B cell (primary cell): ENCODE measurements around the gene SENP1. TPM values are rescaled to one million over a fixed set of nuclear protein-coding genes. Genes with fewer than 3 reads are reported as not detected.
A peak's percentile ranks its signal among the peaks of the same experiment; 100 is the strongest.

Experiments used
- ATAC-seq: fragments of 200-7000 bp; cut with Tn5 transposase; one replicate; pipeline ENCODE4 v1.10.0; 2021; ENCODE audit warnings: low read depth, mild to moderate bottlenecking, moderate number of reproducible peaks, moderate library complexity
- CTCF ChIA-PET: fragments of 350-600 bp; sonication (Branson Sonifier 250); formaldehyde crosslinking; loops from one replicate; lab custom pipeline; 2021; ENCODE audit warnings: antibody characterized with exemption, inconsistent platforms; lab: Charles Lee
- POLR2A ChIA-PET: fragments of 350-600 bp; sonication (Branson Sonifier 250); formaldehyde crosslinking; loops from one replicate; lab custom pipeline; 2021; ENCODE audit warnings: antibody characterized with exemption; lab: Charles Lee
- DNase-seq: peaks from one replicate; pipeline ENCODE4 v3.0.0; 2013
- H2AFZ ChIP-seq: 2 replicates; pipeline ENCODE4 v1.6.1; 2012; ENCODE audit warnings: mild to moderate bottlenecking, low read depth, low read length; ENCODE audit not compliant: insufficient read depth, poor library complexity, severe bottlenecking
- H3K27ac ChIP-seq, 2 donors: 1 replicate in 1 of 2; 2 replicates in 1 of 2; pipeline ENCODE4 v1.5.1; 2012 to 2013; ENCODE audit warnings: low read length in 2 of 2, mild to moderate bottlenecking in 2 of 2, moderate library complexity in 1 of 2
- H3K27me3 ChIP-seq, 4 experiments: fragments of 200-600 bp in 1 of 4; sonication (generic) in 1 of 4; replicated peaks in 1 of 4; 1 replicate in 2 of 4; 2 replicates in 2 of 4; pipeline versions ENCODE4 v1.6.1 to v1.7.0; 2013 to 2016; ENCODE audit warnings: low read length in 3 of 4, mild to moderate bottlenecking in 2 of 4, mixed read lengths in 1 of 4, moderate library complexity in 1 of 4; ENCODE audit not compliant: insufficient read depth in 4 of 4, control insufficient read depth in 3 of 4; ENCODE audit errors: control extremely low read depth in 1 of 4
- H3K36me3 ChIP-seq, 2 experiments: replicated peaks in 1 of 2; 1 replicate in 1 of 2; 2 replicates in 1 of 2; pipeline versions ENCODE4 v1.6.1 to v1.7.1; 2013; ENCODE audit warnings: low read length in 1 of 2; ENCODE audit not compliant: insufficient read depth in 2 of 2, control insufficient read depth in 1 of 2; ENCODE audit errors: control extremely low read depth in 1 of 2, extremely low read depth in 1 of 2
- H3K4me1 ChIP-seq, 2 donors: fragments of 200-600 bp in 1 of 2; sonication (generic) in 1 of 2; 1 replicate in 1 of 2; 2 replicates in 1 of 2; pipeline versions ENCODE4 v1.5.1 to v1.6.1; 2013 to 2017; ENCODE audit warnings: low read length in 2 of 2; ENCODE audit not compliant: control insufficient read depth in 2 of 2, insufficient read depth in 2 of 2
- H3K4me2 ChIP-seq: replicated peaks from 2 replicates; pipeline ENCODE3; 2012; ENCODE audit warnings: mild to moderate bottlenecking, low read depth, low read length; ENCODE audit not compliant: poor library complexity, severe bottlenecking
- H3K4me3 ChIP-seq, 5 experiments: fragments of 200-600 bp in 1 of 5; sonication (generic) in 1 of 5; 1 replicate in 3 of 5; 2 replicates in 2 of 5; pipeline versions ENCODE4 v1.5.1 to v1.7.0; 2011 to 2016; ENCODE audit warnings: low read length in 4 of 5, mild to moderate bottlenecking in 4 of 5, low read depth in 2 of 5, control low read depth in 1 of 5, moderate library complexity in 1 of 5; ENCODE audit not compliant: insufficient read depth in 1 of 5; ENCODE audit errors: control extremely low read depth in 1 of 5, extremely low read depth in 1 of 5
- H3K79me2 ChIP-seq: fragments of 200-600 bp; sonication (generic); one replicate; pipeline ENCODE4 v1.6.0; 2016; ENCODE audit warnings: low read length; ENCODE audit not compliant: control insufficient read depth, insufficient read depth
- H3K9ac ChIP-seq: fragments of 200-600 bp; sonication (generic); 2 replicates; pipeline ENCODE4 v1.6.1; 2017; ENCODE audit warnings: mild to moderate bottlenecking, low read length, moderate library complexity
- H3K9me3 ChIP-seq, 3 donors: one replicate each; pipeline versions ENCODE4 v1.6.1 to v1.7.1; 2013; ENCODE audit warnings: low read length in 2 of 3; ENCODE audit not compliant: control insufficient read depth in 2 of 3, insufficient read depth in 1 of 3; ENCODE audit errors: control extremely low read depth in 1 of 3
- H4K20me1 ChIP-seq: 2 replicates; pipeline ENCODE4 v1.6.0; 2012; ENCODE audit warnings: mild to moderate bottlenecking, low read length; ENCODE audit not compliant: insufficient read depth, control insufficient read depth, poor library complexity, severe bottlenecking
- H3K27ac Mint-ChIP-seq: one replicate; pipeline ENCODE4 v1.8.0; 2021; ENCODE audit warnings: mixed read lengths
- H3K27me3 Mint-ChIP-seq: one replicate; pipeline ENCODE4 v1.8.0; 2021; ENCODE audit warnings: mixed read lengths
- H3K4me1 Mint-ChIP-seq: one replicate; pipeline ENCODE4 v1.8.0; 2021; ENCODE audit warnings: mixed read lengths
- H3K4me3 Mint-ChIP-seq: one replicate; pipeline ENCODE4 v1.8.0; 2021; ENCODE audit warnings: mixed read lengths
- H3K9me3 Mint-ChIP-seq: one replicate; pipeline ENCODE4 v1.8.0; 2022; ENCODE audit warnings: mixed read lengths; ENCODE audit not compliant: insufficient read depth
- CTCF ChIP-seq: fragments of 200-600 bp; IDR thresholded peaks from one replicate; pipeline ENCODE4 v1.8.0; 2022; ENCODE audit warnings: antibody characterized with exemption, mild to moderate bottlenecking
- EZH2 ChIP-seq: IDR thresholded peaks from 2 replicates; pipeline ENCODE4 v1.6.1; 2012; ENCODE audit warnings: borderline replicate concordance, low read depth, mild to moderate bottlenecking, moderate library complexity, low read length; ENCODE audit not compliant: insufficient read depth, poor library complexity, severe bottlenecking
- WGBS: methylation state at CpG from one replicate; pipeline ENCODE4 v1.1.5; 2013; ENCODE audit warnings: missing lambda C conversion rate; ENCODE audit not compliant: insufficient coverage; 5-methylcytosine and 5-hydroxymethylcytosine counted together
- intact Hi-C: fragments of 100-400 bp; cut with micrococcal nuclease; formaldehyde crosslinking; loops from one replicate; pipeline ENCODE4 v1.10.0; 2022
- polyA plus RNA-seq: library from polyadenylated mRNA; depleted of rRNA; stranded (reverse); fragments of >200 nt; gene quantifications from 2 replicates; pipeline ENCODE4 v1.2.3, GENCODE V29; 2012
- total RNA-seq, 2 donors: library from RNA; stranded (reverse); fragments of 120-200 nt in 1 of 2; gene quantifications; 1 replicate in 1 of 2; 2 replicates in 1 of 2; pipeline versions ENCODE4 v1.2.3 to v1.2.4, GENCODE V29; 2013 to 2022

SENP1 gene
- total and polyA plus RNA-seq, 2 donors (not counting 1 experiment from before 2014, with no cell fraction given): 7.3 to 44.8 TPM

GRCh38 chr12:48121522-48121921 lies 15.6 kb upstream of the SENP1 start:
- intact Hi-C loops: no loop called here
- WGBS: 100% methylated on average over 1 of the region's 1 CpG
- Histone ChIP-seq H3K79me2 (peaks cover 8% of the 10 kb centered on the region), H3K27ac (no peak overlapping the region), H4K20me1 (no peaks in the 10 kb centered on the region), H3K4me1 (peaks cover 7 to 12% of the 10 kb centered on the region in 2 donors), H3K4me2 (no peak overlapping the region), H3K4me3 (no peak overlapping the region), H2AFZ (no peak overlapping the region), H3K36me3 (peaks cover 0 to 8% of the 10 kb centered on the region in 2 experiments), H3K9me3 (no peaks in the 10 kb centered on the region), H3K27me3 (no peaks in the 10 kb centered on the region), H3K9ac (no peak overlapping the region)
- Mint-ChIP-seq H3K4me1 (peaks cover 19% of the 10 kb centered on the region), H3K4me3 (no peak overlapping the region), H3K27me3 (no peaks in the 10 kb centered on the region), H3K27ac (no peak overlapping the region), H3K9me3 (no peaks in the 10 kb centered on the region)
- TF ChIP-seq CTCF (no peak), EZH2 (no peak)
- CTCF ChIA-PET: interaction anchor here (1.0 to 2.9 kb wide), 2 partner anchors 15 to 131 kb away, joined by 3 to 18 read pairs; partner anchors contain the start of gene SENP1
- no peak for DNase-seq
- POLR2A ChIA-PET: no interaction called here
- ATAC-seq: no peak

GRCh38 chr12:48119834-48120195 lies 13.9 kb upstream of the SENP1 start:
- POLR2A ChIA-PET: interaction anchor here (0.6 to 1.4 kb wide), 3 partner anchors 11 to 63 kb away, joined by 3 to 7 read pairs (median 3); partner anchors contain the start of gene ASB8
- Mint-ChIP-seq H3K4me1 (peaks cover 19% of the 10 kb centered on the region), H3K27me3 (no peaks in the 10 kb centered on the region), H3K4me3 (peak overlapping the region; percentile 96), H3K27ac (peak overlapping the region; percentile 16), H3K9me3 (no peaks in the 10 kb centered on the region)
- Histone ChIP-seq H3K9ac (peak overlapping the region; percentile 77), H4K20me1 (no peaks in the 10 kb centered on the region), H3K79me2 (peaks cover 8% of the 10 kb centered on the region), H3K4me2 (peak overlapping the region; percentile 79), H3K4me1 (peaks cover 7 to 12% of the 10 kb centered on the region in 2 donors), H3K9me3 (no peaks in the 10 kb centered on the region), H2AFZ (peak overlapping the region; percentile 87), H3K27ac (no peak overlapping the region), H3K27me3 (no peaks in the 10 kb centered on the region), H3K36me3 (peaks cover 0 to 8% of the 10 kb centered on the region in 2 experiments), H3K4me3 (peak overlapping the region; percentile 51 to 94 (median 86))
- CTCF ChIA-PET: interaction anchor here (0.9 to 2.9 kb wide), 4 partner anchors 13 to 63 kb away, joined by 3 to 18 read pairs (median 6); partner anchors contain the start of genes ASB8, CCDC184 and SENP1
- TF ChIP-seq CTCF (no peak), EZH2 (no peak)
- intact Hi-C loops: loop anchor here (1.0 kb wide), 2 partner anchors 14 to 37 kb away; partner anchors contain the start of genes ASB8 and SENP1
- ATAC-seq (no peak), DNase-seq (no peak)
- WGBS: 0% methylated on average over 1 of the region's 5 CpGs
